ENCODE results near the gene MEN1. TPM values are rescaled to one million over a fixed set of nuclear protein-coding genes. Genes with fewer than 3 reads are reported as not detected.

Gene MEN1
- total and polyA plus RNA-seq, 2 of the 13 experiments (the other 11 are each of a cell fraction or from before 2014, with no cell fraction given), result 20.5 to 27.3 TPM

- TF ChIP-seq ZNF260 (CRISPR knock-in tag; IDR thresholded peaks at IDR 0.05; ENCODE audit: borderline replicate concordance, low read depth) (no peak), CBFB (CRISPR knock-in tag; IDR thresholded peaks at IDR 0.05) (no peak), ZNF318 (CRISPR knock-in tag; IDR thresholded peaks at IDR 0.05) (no peak), TFDP2 (CRISPR knock-in tag; IDR thresholded peaks at IDR 0.05) (peak; percentile 83), EEA1 (CRISPR knock-in tag; IDR thresholded peaks at IDR 0.05; ENCODE audit: borderline replicate concordance) (no peak), FOXA1 (IDR thresholded peaks at IDR 0.05) (no peak), FOXA1 (CRISPR knock-in tag; IDR thresholded peaks at IDR 0.05) (no peak), SMAD9 (CRISPR knock-in tag; IDR thresholded peaks at IDR 0.05) (no peak), PREB (CRISPR knock-in tag; IDR thresholded peaks at IDR 0.05) (no peak), NFATC3 (CRISPR knock-in tag; IDR thresholded peaks at IDR 0.05) (no peak), IKZF5 (CRISPR knock-in tag; IDR thresholded peaks at IDR 0.05) (peak; percentile 73), ZNF501 (CRISPR knock-in tag; IDR thresholded peaks at IDR 0.05) (peak; percentile 90), ZNF839 (CRISPR knock-in tag; IDR thresholded peaks at IDR 0.05; ENCODE audit: borderline replicate concordance) (no peak), ZBTB34 (CRISPR knock-in tag; IDR thresholded peaks at IDR 0.05) (no peak), RCOR2 (CRISPR knock-in tag; IDR thresholded peaks at IDR 0.05) (no peak), NCOA2 (CRISPR knock-in tag; IDR thresholded peaks at IDR 0.05) (no peak), ZNF891 (CRISPR knock-in tag; IDR thresholded peaks at IDR 0.05) (peak; percentile 76; the same call in 1 of the 2 replicates), NFYC (CRISPR knock-in tag; IDR thresholded peaks at IDR 0.05) (peak; percentile 82)
These were observed at the start of gene MEN1 (continued) for GRCh38 chr11:64810271-64810890.

Measured in HepG2 (cell line).